GM10248 (cell line): Measurements from ENCODE around the gene FHIT.

Experiments
- CTCF ChIA-PET: fragments of 300-600 bp; sonication (Branson Sonifier 250); formaldehyde crosslinking; extraction: SDS; loops from one replicate; lab custom pipeline; 2021; ENCODE audit warnings: antibody characterized with exemption; lab: Yijun Ruan, JAX
- POLR2A ChIA-PET: fragments of 350-650 bp; sonication (Branson Sonifier 250); formaldehyde crosslinking; extraction: SDS; loops from one replicate; lab custom pipeline; 2020; ENCODE audit warnings: antibody characterized with exemption; lab: Yijun Ruan, JAX
- DNase-seq: peaks from one replicate; pipeline ENCODE4 v3.0.0; 2012; ENCODE audit errors: extremely low spot score
- TF ChIP-seq, protein P1 (sequence below): IDR thresholded peaks from 2 replicates; pipeline ENCODE4 v1.5.1; 2012; ENCODE audit warnings: mild to moderate bottlenecking, low read depth; ENCODE audit errors: extremely low read depth, missing control alignments, control extremely low read depth

Gene FHIT

DNA sequence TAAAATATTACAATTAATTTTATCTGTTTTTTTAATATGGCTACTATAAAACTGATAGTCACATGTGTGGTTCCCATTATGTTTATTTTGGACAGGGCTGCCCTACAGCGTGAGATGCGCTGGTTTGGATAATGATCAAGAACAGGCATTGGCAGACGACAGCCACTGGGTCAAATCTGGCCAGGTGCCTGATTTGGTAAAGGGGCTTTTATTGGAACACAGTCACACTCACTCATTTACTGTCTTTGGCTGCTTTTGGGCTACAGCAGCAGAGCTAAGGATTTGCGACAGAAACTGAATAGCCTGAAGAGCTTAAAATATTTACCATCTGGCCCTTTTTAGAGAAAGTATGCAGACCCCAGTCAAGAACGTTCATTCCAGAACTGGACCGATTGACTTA lies 1477.3 kb downstream of the FHIT start:
- DNase-seq, result no peak
- TF ChIP-seq, protein P1, sequence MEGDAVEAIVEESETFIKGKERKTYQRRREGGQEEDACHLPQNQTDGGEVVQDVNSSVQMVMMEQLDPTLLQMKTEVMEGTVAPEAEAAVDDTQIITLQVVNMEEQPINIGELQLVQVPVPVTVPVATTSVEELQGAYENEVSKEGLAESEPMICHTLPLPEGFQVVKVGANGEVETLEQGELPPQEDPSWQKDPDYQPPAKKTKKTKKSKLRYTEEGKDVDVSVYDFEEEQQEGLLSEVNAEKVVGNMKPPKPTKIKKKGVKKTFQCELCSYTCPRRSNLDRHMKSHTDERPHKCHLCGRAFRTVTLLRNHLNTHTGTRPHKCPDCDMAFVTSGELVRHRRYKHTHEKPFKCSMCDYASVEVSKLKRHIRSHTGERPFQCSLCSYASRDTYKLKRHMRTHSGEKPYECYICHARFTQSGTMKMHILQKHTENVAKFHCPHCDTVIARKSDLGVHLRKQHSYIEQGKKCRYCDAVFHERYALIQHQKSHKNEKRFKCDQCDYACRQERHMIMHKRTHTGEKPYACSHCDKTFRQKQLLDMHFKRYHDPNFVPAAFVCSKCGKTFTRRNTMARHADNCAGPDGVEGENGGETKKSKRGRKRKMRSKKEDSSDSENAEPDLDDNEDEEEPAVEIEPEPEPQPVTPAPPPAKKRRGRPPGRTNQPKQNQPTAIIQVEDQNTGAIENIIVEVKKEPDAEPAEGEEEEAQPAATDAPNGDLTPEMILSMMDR, result no peak
- ChIA-PET CTCF (no interaction called here), POLR2A (no interaction called here)

DNA sequence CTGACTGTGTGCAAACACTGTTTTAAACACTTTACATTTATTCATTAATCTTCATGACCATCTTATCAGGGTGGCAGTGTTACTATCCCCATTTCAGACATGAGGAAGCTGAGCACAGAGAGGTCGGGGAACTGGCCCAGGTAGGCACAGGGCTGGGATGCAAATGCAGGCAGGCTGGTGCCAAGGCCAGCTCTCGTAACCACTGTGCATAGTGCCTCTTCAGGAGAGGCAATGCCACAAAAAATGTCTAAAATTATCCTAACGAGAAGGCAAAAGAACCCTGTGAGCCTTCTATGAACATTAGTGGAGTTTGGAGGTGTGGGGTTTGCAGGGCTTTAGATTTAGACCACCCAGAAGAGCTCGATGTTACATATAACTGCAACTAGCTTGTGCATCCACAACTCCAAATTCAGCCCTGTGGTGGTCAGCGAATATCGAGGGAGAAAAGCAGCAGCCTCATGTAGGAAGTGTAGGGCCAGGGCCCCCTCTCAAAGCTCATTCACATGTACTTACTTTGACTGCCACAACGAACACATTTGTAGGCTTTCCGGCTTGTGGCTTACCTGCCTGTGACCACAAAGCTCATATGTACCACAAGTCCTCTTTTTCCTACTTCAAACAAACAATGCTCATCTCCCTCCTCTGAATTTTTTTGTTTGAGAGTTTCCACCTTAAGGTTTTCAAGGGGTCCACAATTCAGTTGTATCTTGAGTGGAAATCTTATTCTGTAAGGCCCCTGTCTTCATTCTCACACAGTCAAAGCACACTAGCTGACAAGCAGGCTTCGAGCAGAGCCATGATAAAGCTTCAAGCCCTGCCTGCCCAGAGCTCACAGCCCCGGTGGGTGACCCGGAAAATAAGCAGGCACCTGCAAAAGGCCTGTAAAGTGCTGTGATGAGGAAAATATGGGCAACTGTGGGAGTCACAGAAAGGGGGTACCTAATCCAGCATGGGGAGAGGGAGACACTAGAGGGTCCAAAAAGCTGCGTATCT lies 1478.5 kb downstream of the FHIT start:
- CTCF ChIA-PET, result interaction anchor here (0.9 to 2.5 kb wide), 6 partner anchors 8 to 59 kb away, joined by 3 to 9 read pairs (median 4); no protein-coding TSS in a partner anchor
- TF ChIP-seq, protein P1, result no peak
- DNase-seq, result no peak
- POLR2A ChIA-PET, result no interaction called here

DNA sequence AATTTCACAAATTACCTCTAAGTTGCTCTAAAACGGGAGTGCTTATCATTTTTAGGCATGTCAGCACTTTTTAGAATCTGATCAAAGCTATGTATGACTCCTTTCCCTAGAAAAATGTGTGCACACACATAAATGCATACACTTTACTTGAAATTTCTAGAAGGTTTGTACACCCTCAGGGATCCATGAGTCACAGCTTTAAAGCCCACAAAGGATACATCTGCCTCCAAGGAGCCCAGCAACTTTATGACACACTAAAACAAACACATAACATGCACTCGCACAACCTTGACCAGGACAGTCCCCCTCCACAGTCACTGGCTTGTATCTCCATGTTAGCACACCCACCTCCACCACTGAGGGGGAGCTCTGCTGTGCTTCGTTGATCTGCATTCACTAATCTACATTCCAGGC lies 1479.5 kb downstream of the FHIT start:
- no peak for DNase-seq
- CTCF ChIA-PET, result interaction anchor here (0.7 to 2.5 kb wide), 5 partner anchors 8 to 19 kb away, joined by 3 to 9 read pairs (median 4); no protein-coding TSS in a partner anchor
- TF ChIP-seq, protein P1, result no peak
- POLR2A ChIA-PET, result no interaction called here

DNA sequence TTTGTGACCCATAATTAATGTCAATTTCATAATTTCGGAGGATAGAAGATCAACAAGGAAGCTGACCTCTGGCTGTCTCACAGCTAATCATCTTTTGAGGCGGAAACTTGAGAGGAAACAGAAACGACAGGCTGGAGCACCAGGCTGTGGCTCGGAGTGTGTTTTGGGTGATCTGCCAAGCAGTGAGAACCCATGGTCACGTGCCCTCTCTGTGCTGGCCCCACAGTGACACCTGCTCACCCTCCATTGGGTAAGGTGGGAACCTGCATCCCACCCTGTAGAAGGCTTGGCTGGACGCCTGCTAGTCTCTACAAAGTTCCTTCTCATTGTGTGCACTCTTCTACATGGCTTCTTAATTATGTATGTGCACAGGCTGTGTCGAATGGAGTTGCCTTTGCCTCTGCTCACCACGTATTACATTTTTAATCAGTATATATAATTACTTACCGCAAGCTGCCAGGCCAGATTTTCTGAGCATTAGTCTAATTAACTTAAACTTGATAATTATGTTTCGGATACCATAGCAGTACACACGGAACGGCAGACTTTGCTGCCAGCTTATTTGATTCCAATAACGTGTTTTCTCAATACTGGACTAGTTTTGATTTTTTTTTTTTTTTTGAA lies 1482.0 kb downstream of the FHIT start:
- TF ChIP-seq, protein P1, result no peak
- ChIA-PET CTCF (no interaction called here), POLR2A (no interaction called here)
- no peak for DNase-seq

DNA sequence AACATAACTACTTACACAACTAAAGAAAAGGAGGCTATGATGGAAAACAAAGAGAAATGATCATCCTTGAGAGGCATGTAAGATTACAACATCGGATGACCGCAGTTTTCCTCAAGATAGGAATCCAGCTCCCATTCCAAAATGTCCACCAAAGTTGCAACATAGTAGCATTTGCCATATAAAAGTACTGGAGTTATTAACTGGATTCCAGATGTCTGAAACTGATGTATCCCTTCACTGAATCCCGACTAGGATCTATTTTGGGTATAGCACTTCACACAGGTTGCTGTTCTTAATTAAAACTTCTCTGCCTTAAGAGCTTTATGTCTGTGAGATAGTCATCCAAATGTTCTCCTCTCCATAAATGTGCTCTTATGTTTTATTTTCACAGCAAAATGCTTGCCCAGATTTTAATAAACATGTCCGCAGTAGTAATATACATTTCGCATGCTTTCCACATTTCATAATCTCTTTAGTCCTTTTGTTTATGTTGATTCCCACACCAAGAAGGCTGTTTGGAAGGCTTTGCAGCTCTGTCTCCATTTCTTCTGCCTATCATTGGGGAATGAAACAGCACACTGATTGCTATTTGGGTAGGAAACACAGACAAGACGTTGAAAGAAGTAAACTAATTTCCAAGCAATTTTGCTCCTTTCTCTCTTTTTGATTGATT lies 1484.9 kb downstream of the FHIT start:
- TF ChIP-seq, protein P1, result no peak
- no peak for DNase-seq
- CTCF ChIA-PET, result no interaction called here
- POLR2A ChIA-PET, result no interaction called here

DNA sequence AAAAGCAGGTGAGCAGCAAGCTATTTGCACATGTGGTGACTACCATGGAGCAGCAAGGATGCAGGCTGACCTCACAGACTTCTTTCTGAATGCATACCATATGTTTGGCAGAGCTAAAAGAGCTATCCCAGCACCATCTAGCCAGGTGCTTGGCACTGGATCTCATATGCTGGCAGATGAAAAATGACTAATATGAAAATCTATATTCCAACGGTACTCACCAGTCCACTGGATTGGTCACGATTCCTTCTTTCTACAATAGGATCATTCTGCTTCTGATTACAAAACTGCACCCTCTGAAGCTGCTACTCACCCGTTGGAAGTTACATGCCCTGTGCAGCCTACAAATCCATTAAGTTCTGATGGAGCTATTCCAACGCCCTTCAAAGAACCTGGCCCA lies 1487.1 kb downstream of the FHIT start:
- no peak for DNase-seq
- TF ChIP-seq, protein P1, result no peak
- POLR2A ChIA-PET, result no interaction called here
- CTCF ChIA-PET, result interaction anchor here (1.1 to 1.9 kb wide), 3 partner anchors 8 to 1766 kb away, joined by 3 to 9 read pairs (median 3); no protein-coding TSS in a partner anchor
